Cerebellar nuclear complex (tissue), 1 donor: ENCODE results near the gene HIP1R.
A peak's percentile ranks its signal among the peaks of the same experiment; 100 is the strongest.
"Not testable (repeated sequence)": the region's sequence is repeated elsewhere in the genome, so short reads cannot be mapped to it uniquely, and the experiment has no call there.

Experiments
- DNase-seq, 2 experiments: peaks; one replicate each; lab custom pipeline; 2025; lab: John Stamatoyannopoulos, UW

HIP1R gene

GRCh38 chr12:122834921-122835749, at the start of gene HIP1R:
TSS of gene HIP1R (plus strand) at chr12:122835457. CDS start at chr12:122835551, 94 bp downstream.
- DNase-seq = no peak

- DNase-seq = no peak
Measured at GRCh38 chr12:122785503-122785902, 49.8 kb upstream of the HIP1R start.

- DNase-seq = no peak
Measured at GRCh38 chr12:122788387-122788786, 46.9 kb upstream of the HIP1R start.

- DNase-seq = no peak
Measured at GRCh38 chr12:122789637-122790036, 45.6 kb upstream of the HIP1R start.

GRCh38 chr12:122790393-122791075, 44.7 kb upstream of the HIP1R start:
- no peak for DNase-seq

- peak in 1 of 2 experiments; percentile 14 for DNase-seq
Measured at GRCh38 chr12:122793685-122794106, 41.6 kb upstream of the HIP1R start.

GRCh38 chr12:122795807-122796206, 39.5 kb upstream of the HIP1R start:
- DNase-seq = no peak

GRCh38 chr12:122799641-122800243, 35.5 kb upstream of the HIP1R start:
- DNase-seq = no peak

- DNase-seq = no peak
Measured at GRCh38 chr12:122803937-122804336, 31.3 kb upstream of the HIP1R start.

GRCh38 chr12:122804957-122805356, 30.3 kb upstream of the HIP1R start:
- not testable (repeated sequence) for DNase-seq

- no peak for DNase-seq
Measured at GRCh38 chr12:122807651-122808050, 27.6 kb upstream of the HIP1R start.

GRCh38 chr12:122811777-122812176, 23.5 kb upstream of the HIP1R start:
- no peak for DNase-seq

- DNase-seq = no peak
Measured at GRCh38 chr12:122813310-122813713, 21.9 kb upstream of the HIP1R start.

GRCh38 chr12:122819209-122819785, 16.0 kb upstream of the HIP1R start:
- DNase-seq = no peak

GRCh38 chr12:122820138-122820537, 15.1 kb upstream of the HIP1R start:
- no peak for DNase-seq

- no peak for DNase-seq
Measured at GRCh38 chr12:122820838-122821271, 14.4 kb upstream of the HIP1R start.

GRCh38 chr12:122823429-122823828, 11.8 kb upstream of the HIP1R start:
- no peak for DNase-seq

GRCh38 chr12:122825773-122826724, 9.2 kb upstream of the HIP1R start:
- no peak for DNase-seq

- no peak for DNase-seq
Measured at GRCh38 chr12:122827258-122827657, 8.0 kb upstream of the HIP1R start.

- DNase-seq = no peak
Measured at GRCh38 chr12:122830517-122831214, 4.6 kb upstream of the HIP1R start.
